ENCODE results near the gene INMT. TPM values are rescaled to one million over a fixed set of nuclear protein-coding genes. Genes with fewer than 3 reads are reported as not detected.

INMT gene
- total RNA-seq, 8 experiments from 2014 or later, result 0.13 to 1.2 (median 0.47) TPM

DNA sequence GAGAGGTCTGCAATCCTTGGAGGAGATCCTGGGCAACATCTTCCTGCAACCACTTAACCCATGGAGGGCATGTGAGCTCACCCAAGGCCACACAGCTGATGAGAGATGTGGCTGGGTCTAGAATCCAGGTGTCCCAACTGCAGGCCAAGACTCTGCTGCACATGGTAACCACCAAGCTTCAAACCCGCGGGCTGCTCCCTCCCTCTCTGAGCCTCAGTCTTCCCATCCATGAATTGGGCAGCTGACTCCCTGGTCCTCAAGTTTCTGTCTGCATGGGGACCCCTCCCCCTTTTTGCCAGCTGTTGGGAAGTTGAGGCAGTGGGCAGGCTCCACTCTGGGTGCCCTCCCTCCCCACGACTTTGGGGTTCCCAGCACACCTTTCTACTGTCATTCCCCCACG, 20.9 kb upstream of the INMT start:
- Histone ChIP-seq H3K4me3 (no peak overlapping the region), H3K27ac (peak overlapping the region in 1 of 2 donors; percentile 37), H3K4me1 (replicated peaks in 1 of 2) (peaks cover 32 to 35% of the 10 kb centered on the region in 2 donors)
- WGBS, 10 experiments, result 28 to 100% (median 80%) methylated on average over 1 to 4 of the region's 4 CpGs; no CpG with 5 or more reads in 5 of the 10 experiments
- no peak for ATAC-seq (replicated peaks in 6 of 8)
- in situ Hi-C loops (cut with MboI; ENCODE audit: low pct_unique_long_range_greater_than_20kb in 2 of 9, low sequenced_read_pairs in 9 of 9, unreplicated experiment in 9 of 9), result loop anchor here in 1 of 9 experiments (25.0 kb wide), 1 partner anchor 169 kb away; no protein-coding TSS in a partner anchor

GRCh38 chr7:30731581-30731980, 20.4 kb upstream of the INMT start:
- in situ Hi-C loops (cut with MboI; ENCODE audit: low pct_unique_long_range_greater_than_20kb in 2 of 9, low sequenced_read_pairs in 9 of 9, unreplicated experiment in 9 of 9), result loop anchor here in 1 of 9 experiments (25.0 kb wide), 1 partner anchor 169 kb away; no protein-coding TSS in a partner anchor
- H3K27ac ChIP-seq, result peak overlapping the region in 1 of 2 donors; percentile 74
- WGBS, 10 experiments, result 35 to 100% (median 68%) methylated on average over 1 to 7 of the region's 11 CpGs; no CpG with 5 or more reads in 3 of the 10 experiments
- H3K4me1 ChIP-seq (replicated peaks in 1 of 2), result peaks cover 26 to 29% of the 10 kb centered on the region in 2 donors
- H3K4me3 ChIP-seq, result no peak overlapping the region
- peak in 6 of 8 experiments; percentile 18 to 78 (median 70) for ATAC-seq (replicated peaks in 6 of 8)

- Histone ChIP-seq H3K4me1 (replicated peaks in 1 of 2) (peaks cover 16 to 19% of the 10 kb centered on the region in 2 donors), H3K27ac (no peak overlapping the region), H3K4me3 (no peak overlapping the region)
- no peak for ATAC-seq (replicated peaks in 6 of 8)
- in situ Hi-C loops (cut with MboI; ENCODE audit: low pct_unique_long_range_greater_than_20kb in 2 of 9, low sequenced_read_pairs in 9 of 9, unreplicated experiment in 9 of 9), result loop anchor here in 1 of 9 experiments (25.0 kb wide), 1 partner anchor 170 kb away; no protein-coding TSS in a partner anchor
- WGBS, 10 experiments, result 60 to 97% (median 89%) methylated on average over 1 to 6 of the region's 12 CpGs; no CpG with 5 or more reads in 6 of the 10 experiments
Observed at GRCh38 chr7:30732606-30733005, 19.3 kb upstream of the INMT start.

GRCh38 chr7:30733216-30733615, 18.7 kb upstream of the INMT start:
- in situ Hi-C loops (cut with MboI; ENCODE audit: low pct_unique_long_range_greater_than_20kb in 2 of 9, low sequenced_read_pairs in 9 of 9, unreplicated experiment in 9 of 9), result loop anchor here in 1 of 9 experiments (25.0 kb wide), 1 partner anchor 171 kb away; no protein-coding TSS in a partner anchor
- 60 to 100% (median 87%) methylated on average over 1 to 3 of the region's 6 CpGs; no CpG with 5 or more reads in 5 of the 10 experiments for WGBS, 10 experiments

DNA sequence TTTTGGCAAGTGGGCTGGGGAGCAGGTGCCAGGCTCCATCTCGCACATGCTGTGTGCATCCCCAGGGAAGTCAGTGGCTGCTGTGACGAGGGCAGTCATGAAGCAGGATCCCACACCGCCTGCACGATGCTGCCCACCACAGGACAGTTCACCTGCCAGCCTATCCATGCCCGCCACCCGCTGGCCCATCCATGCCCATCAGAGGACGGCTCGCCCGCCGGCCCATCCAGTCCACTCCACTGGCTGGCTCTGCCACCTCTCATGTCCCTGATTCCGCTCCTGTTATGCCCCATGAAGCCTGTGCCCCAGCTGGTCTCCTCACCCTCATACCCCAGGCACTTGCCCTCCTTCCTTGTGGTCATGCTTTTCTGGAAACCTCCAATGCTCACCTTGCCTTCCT, 18.2 kb upstream of the INMT start:
- Histone ChIP-seq H3K4me1 (replicated peaks in 1 of 2) (peaks cover 15 to 19% of the 10 kb centered on the region in 2 donors), H3K27ac (peak overlapping the region in 1 of 2 donors; percentile 2), H3K4me3 (no peak overlapping the region)
- WGBS, 10 experiments, result 50 to 100% (median 85%) methylated on average over 1 to 7 of the region's 11 CpGs; no CpG with 5 or more reads in 4 of the 10 experiments
- in situ Hi-C loops (cut with MboI; ENCODE audit: low pct_unique_long_range_greater_than_20kb in 2 of 9, low sequenced_read_pairs in 9 of 9, unreplicated experiment in 9 of 9), result loop anchor here in 1 of 9 experiments (25.0 kb wide), 1 partner anchor 171 kb away; no protein-coding TSS in a partner anchor
- ATAC-seq (replicated peaks in 6 of 8), result no peak

More at GRCh38 chr7:30733216-30733615, 18.7 kb upstream of the INMT start:
- Histone ChIP-seq H3K4me1 (replicated peaks in 1 of 2) (peaks cover 15 to 19% of the 10 kb centered on the region in 2 donors), H3K27ac (no peak overlapping the region), H3K4me3 (no peak overlapping the region)
- ATAC-seq (replicated peaks in 6 of 8), result no peak

GRCh38 chr7:30734497-30734896, 17.4 kb upstream of the INMT start:
- no peak overlapping the region for H3K4me3 ChIP-seq
- peak overlapping the region in 1 of 2 donors; percentile 2 for H3K27ac ChIP-seq
- in situ Hi-C loops (cut with MboI; ENCODE audit: low pct_unique_long_range_greater_than_20kb in 2 of 9, low sequenced_read_pairs in 9 of 9, unreplicated experiment in 9 of 9), result loop anchor here in 1 of 9 experiments (25.0 kb wide), 1 partner anchor 172 kb away; no protein-coding TSS in a partner anchor
- peaks cover 15 to 19% of the 10 kb centered on the region in 2 donors for H3K4me1 ChIP-seq (replicated peaks in 1 of 2)
- WGBS, 10 experiments, result 0 to 41% methylated on average over 1 to 6 of the region's 7 CpGs; no CpG with 5 or more reads in 8 of the 10 experiments
- ATAC-seq (replicated peaks in 6 of 8), result peak in 5 of 8 experiments; percentile 26 to 57 (median 50)

DNA sequence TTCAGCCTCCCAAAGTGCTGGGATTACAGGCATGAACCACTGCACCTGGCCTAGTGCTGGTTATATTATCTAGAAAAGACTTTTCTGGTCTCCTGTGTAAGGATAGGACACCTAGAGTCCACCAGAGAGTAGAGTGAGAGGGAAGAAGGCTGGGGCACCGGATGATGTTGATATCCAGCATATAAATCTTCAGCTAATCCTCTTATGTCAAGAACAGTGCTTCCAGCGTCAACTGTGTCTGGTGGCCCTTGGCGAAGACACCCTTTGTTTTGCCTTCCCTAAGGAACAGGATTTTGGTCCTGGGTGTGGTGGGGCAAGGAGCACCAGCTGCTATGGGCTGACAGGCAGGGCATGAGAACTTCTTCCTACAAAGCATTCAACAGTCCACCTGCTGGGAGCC, 16.3 kb upstream of the INMT start:
- H3K4me1 ChIP-seq (replicated peaks in 1 of 2), result peaks cover 15 to 19% of the 10 kb centered on the region in 2 donors
- no peak for ATAC-seq (replicated peaks in 6 of 8)
- H3K4me3 ChIP-seq, result no peak overlapping the region
- in situ Hi-C loops (cut with MboI; ENCODE audit: low pct_unique_long_range_greater_than_20kb in 2 of 9, low sequenced_read_pairs in 9 of 9, unreplicated experiment in 9 of 9), result loop anchor here in 1 of 9 experiments (25.0 kb wide), 1 partner anchor 173 kb away; no protein-coding TSS in a partner anchor
- 50 to 100% (median 86%) methylated on average over 1 to 3 of the region's 3 CpGs; no CpG with 5 or more reads in 1 of the 10 experiments for WGBS, 10 experiments
- no peak overlapping the region for H3K27ac ChIP-seq

- in situ Hi-C loops (cut with MboI; ENCODE audit: low pct_unique_long_range_greater_than_20kb in 2 of 9, low sequenced_read_pairs in 9 of 9, unreplicated experiment in 9 of 9), result loop anchor here in 1 of 9 experiments (25.0 kb wide), 1 partner anchor 174 kb away; no protein-coding TSS in a partner anchor
- H3K4me3 ChIP-seq, result no peak overlapping the region
- ATAC-seq (replicated peaks in 6 of 8), result no peak
- WGBS, 10 experiments, result 11 to 100% (median 79%) methylated on average over 1 to 4 of the region's 4 CpGs; no CpG with 5 or more reads in 5 of the 10 experiments
- peaks cover 14 to 16% of the 10 kb centered on the region in 2 donors for H3K4me1 ChIP-seq (replicated peaks in 1 of 2)
- H3K27ac ChIP-seq, result no peak overlapping the region
Observed at GRCh38 chr7:30736291-30736690, 15.6 kb upstream of the INMT start.

- Histone ChIP-seq H3K4me3 (no peak overlapping the region), H3K27ac (no peak overlapping the region), H3K4me1 (replicated peaks in 1 of 2) (peaks cover 7 to 9% of the 10 kb centered on the region in 2 donors)
- ATAC-seq (replicated peaks in 6 of 8), result no peak
- in situ Hi-C loops (cut with MboI; ENCODE audit: low pct_unique_long_range_greater_than_20kb in 2 of 9, low sequenced_read_pairs in 9 of 9, unreplicated experiment in 9 of 9), result loop anchor here in 1 of 9 experiments (25.0 kb wide), 1 partner anchor 176 kb away; no protein-coding TSS in a partner anchor
- WGBS, 10 experiments, result 17 to 100% (median 80%) methylated on average over 1 to 4 of the region's 6 CpGs; no CpG with 5 or more reads in 1 of the 10 experiments
Observed at GRCh38 chr7:30738026-30738915, 13.7 kb upstream of the INMT start.

- WGBS, 10 experiments, result 100% methylated on average over 1 of the region's 2 CpGs; no CpG with 5 or more reads in 6 of the 10 experiments
- in situ Hi-C loops (cut with MboI; ENCODE audit: low pct_unique_long_range_greater_than_20kb in 2 of 9, low sequenced_read_pairs in 9 of 9, unreplicated experiment in 9 of 9), result loop anchor here in 1 of 9 experiments (25.0 kb wide), 1 partner anchor 177 kb away; no protein-coding TSS in a partner anchor
- peaks cover 0 to 2% of the 10 kb centered on the region in 2 donors for H3K4me1 ChIP-seq (replicated peaks in 1 of 2)
- H3K27ac ChIP-seq, result no peak overlapping the region
- no peak overlapping the region for H3K4me3 ChIP-seq
- ATAC-seq (replicated peaks in 6 of 8), result no peak
Observed at GRCh38 chr7:30739691-30740090, 12.2 kb upstream of the INMT start.

DNA sequence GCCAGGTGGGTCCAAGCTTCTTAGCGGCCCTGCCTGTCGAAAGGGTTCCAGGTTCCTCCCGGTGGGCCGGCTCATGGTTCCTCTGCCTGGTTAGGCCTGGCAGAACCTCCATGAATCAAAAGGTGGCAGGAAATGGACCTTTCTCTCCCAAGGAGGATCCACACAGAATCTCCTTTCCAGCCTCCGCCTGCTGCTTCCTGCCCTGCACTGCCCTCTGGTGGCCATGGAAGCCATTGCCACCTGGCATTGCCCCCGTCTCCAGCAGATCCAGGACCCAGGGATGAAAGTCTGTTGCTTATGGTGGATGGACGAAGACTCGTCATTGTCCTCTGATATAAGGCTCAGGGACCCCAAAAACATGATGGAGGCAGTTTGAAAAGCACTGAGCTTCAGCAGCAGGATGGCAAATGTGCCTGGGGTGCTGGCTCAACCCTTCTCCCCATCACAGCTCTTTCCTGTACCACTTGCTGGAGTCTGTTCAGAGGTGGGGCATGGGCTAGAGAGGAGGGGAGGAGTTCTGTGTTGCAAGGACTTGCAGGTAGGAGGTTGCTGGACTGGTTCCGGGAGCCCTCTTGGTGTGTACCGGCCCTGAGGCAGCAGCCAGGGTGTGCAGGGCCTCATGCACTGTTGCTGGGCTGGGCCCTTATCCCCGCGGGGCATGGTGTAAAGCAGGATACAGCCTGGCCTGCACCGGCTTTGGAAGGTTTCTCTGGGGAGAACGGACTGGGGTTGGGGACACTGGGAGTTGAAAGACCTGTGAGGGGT, 11.3 kb upstream of the INMT start:
- ATAC-seq (replicated peaks in 6 of 8), result peak; percentile 84 to 95 (median 92)
- in situ Hi-C loops (cut with MboI; ENCODE audit: low pct_unique_long_range_greater_than_20kb in 2 of 9, low sequenced_read_pairs in 9 of 9, unreplicated experiment in 9 of 9), result loop anchor here in 1 of 9 experiments (25.0 kb wide), 1 partner anchor 178 kb away; no protein-coding TSS in a partner anchor
- 0 to 57% (median 18%) methylated on average over 1 to 10 of the region's 14 CpGs; no CpG with 5 or more reads in 3 of the 10 experiments for WGBS, 10 experiments
- no peak overlapping the region for H3K27ac ChIP-seq
- H3K4me1 ChIP-seq (replicated peaks in 1 of 2), result no peaks in the 10 kb centered on the region
- H3K4me3 ChIP-seq, result no peak overlapping the region

DNA sequence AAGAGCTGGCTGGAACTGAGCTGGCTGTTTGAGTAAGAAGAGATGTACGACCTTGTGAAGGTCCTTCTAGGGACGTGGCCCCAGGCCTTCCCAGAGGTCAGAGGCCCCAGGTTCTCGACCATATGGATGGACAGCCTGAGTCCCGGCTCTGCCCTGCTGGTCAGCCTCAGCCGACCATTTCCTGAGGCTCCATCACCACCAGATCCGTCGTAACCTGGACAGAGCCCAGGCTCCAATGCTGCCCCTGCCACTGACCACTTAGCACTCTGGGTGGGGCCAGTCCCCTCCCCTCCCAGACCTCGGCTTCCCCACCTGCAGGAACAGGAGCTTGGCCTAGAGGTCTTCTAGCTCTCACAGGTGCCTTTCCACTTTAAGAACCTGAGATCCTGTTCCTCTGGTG, 10.6 kb upstream of the INMT start:
- H3K4me1 ChIP-seq (replicated peaks in 1 of 2), result no peaks in the 10 kb centered on the region
- WGBS, 10 experiments, result 53 to 79% (median 72%) methylated on average over 2 to 8 of the region's 8 CpGs; no CpG with 5 or more reads in 6 of the 10 experiments
- ATAC-seq (replicated peaks in 6 of 8), result no peak
- H3K27ac ChIP-seq, result no peak overlapping the region
- in situ Hi-C loops (cut with MboI; ENCODE audit: low pct_unique_long_range_greater_than_20kb in 2 of 9, low sequenced_read_pairs in 9 of 9, unreplicated experiment in 9 of 9), result loop anchor here in 1 of 9 experiments (25.0 kb wide), 1 partner anchor 179 kb away; no protein-coding TSS in a partner anchor
- no peak overlapping the region for H3K4me3 ChIP-seq

All from motor neuron (in vitro differentiated cells).